ENCODE results near the gene ARHGAP15.

DNA sequence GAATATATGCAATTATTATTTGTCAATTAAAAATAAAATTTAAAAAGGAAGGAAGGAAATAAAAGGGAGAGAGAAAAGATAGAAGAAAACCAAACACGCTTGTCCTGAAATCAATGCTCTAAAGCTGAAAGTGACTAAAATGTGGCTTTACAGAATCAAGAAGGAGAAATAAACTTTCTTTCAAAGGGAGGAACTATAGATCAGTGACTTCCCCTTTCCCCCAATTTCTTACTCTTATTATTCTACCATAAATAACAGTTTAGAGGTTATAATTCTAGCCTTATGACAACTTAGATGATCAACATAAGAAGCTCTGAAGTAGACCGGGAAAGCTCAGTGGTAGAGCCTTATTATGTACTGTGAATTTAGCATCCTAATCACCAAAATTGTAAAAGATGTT lies 122.5 kb downstream of the ARHGAP15 start:
- TF ChIP-seq, protein P1, sequence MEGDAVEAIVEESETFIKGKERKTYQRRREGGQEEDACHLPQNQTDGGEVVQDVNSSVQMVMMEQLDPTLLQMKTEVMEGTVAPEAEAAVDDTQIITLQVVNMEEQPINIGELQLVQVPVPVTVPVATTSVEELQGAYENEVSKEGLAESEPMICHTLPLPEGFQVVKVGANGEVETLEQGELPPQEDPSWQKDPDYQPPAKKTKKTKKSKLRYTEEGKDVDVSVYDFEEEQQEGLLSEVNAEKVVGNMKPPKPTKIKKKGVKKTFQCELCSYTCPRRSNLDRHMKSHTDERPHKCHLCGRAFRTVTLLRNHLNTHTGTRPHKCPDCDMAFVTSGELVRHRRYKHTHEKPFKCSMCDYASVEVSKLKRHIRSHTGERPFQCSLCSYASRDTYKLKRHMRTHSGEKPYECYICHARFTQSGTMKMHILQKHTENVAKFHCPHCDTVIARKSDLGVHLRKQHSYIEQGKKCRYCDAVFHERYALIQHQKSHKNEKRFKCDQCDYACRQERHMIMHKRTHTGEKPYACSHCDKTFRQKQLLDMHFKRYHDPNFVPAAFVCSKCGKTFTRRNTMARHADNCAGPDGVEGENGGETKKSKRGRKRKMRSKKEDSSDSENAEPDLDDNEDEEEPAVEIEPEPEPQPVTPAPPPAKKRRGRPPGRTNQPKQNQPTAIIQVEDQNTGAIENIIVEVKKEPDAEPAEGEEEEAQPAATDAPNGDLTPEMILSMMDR (IDR thresholded peaks at IDR 0.05), result no peak
- TF ChIP-seq POLR2A (IDR thresholded peaks at IDR 0.05) (no peak), POLR2AphosphoS5 (IDR thresholded peaks at IDR 0.05; ENCODE audit: insufficient read depth in 1 of 2, low read depth in 1 of 2) (no peak)

All from vagina (tissue), 2 donors.